Measurements from ENCODE around the gene PCDHB12. TPM values are rescaled to one million over a fixed set of nuclear protein-coding genes. Genes with fewer than 3 reads are reported as not detected.
"Not testable (repeated sequence)": the region's sequence is repeated elsewhere in the genome, so short reads cannot be mapped to it uniquely, and the experiment has no call there.

The PCDHB12 gene
- total and polyA plus RNA-seq, 2 of the 13 experiments (the other 11 are each of a cell fraction or from before 2014, with no cell fraction given), result 0.03 to 0.04 TPM

DNA sequence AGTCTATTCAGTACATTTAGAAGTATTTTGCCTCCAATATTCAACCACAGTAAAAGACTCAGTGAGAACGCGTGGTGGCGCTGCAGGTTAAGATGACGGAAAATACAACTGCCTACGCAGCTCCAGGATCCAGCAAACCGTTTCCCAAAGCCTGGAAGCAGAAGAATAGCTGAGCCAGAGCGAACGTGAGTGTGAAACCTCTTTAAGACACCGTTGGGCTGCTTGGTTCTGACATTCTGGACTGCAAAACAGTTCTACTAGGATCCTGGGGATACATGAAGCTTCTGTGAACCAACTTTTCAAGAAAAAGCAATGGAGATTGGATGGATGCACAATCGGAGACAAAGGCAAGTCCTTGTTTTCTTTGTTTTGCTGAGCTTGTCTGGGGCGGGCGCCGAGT, 26.3 kb upstream of the PCDHB12 start, which contains the start of gene PCDHB16 (continued):
- 0 out of 2 replicates have a peak, but pooled peaks have one; percentile 50 for TF ChIP-seq ZNF800 (CRISPR knock-in tag; IDR thresholded peaks at IDR 0.05)
- peak; percentile 45; the same call in 1 of the 2 replicates for TF ChIP-seq SMC3 (IDR thresholded peaks at IDR 0.05; ENCODE audit: low read length)
- 0 out of 2 replicates have a peak, but pooled peaks have one; percentile 7 for TF ChIP-seq CREB1 (IDR thresholded peaks at IDR 0.05)
- no peak; the same call in 1 of the 2 replicates for TF ChIP-seq CREB1 (CRISPR knock-in tag; IDR thresholded peaks at IDR 0.05)
- TF ChIP-seq, protein P1, sequence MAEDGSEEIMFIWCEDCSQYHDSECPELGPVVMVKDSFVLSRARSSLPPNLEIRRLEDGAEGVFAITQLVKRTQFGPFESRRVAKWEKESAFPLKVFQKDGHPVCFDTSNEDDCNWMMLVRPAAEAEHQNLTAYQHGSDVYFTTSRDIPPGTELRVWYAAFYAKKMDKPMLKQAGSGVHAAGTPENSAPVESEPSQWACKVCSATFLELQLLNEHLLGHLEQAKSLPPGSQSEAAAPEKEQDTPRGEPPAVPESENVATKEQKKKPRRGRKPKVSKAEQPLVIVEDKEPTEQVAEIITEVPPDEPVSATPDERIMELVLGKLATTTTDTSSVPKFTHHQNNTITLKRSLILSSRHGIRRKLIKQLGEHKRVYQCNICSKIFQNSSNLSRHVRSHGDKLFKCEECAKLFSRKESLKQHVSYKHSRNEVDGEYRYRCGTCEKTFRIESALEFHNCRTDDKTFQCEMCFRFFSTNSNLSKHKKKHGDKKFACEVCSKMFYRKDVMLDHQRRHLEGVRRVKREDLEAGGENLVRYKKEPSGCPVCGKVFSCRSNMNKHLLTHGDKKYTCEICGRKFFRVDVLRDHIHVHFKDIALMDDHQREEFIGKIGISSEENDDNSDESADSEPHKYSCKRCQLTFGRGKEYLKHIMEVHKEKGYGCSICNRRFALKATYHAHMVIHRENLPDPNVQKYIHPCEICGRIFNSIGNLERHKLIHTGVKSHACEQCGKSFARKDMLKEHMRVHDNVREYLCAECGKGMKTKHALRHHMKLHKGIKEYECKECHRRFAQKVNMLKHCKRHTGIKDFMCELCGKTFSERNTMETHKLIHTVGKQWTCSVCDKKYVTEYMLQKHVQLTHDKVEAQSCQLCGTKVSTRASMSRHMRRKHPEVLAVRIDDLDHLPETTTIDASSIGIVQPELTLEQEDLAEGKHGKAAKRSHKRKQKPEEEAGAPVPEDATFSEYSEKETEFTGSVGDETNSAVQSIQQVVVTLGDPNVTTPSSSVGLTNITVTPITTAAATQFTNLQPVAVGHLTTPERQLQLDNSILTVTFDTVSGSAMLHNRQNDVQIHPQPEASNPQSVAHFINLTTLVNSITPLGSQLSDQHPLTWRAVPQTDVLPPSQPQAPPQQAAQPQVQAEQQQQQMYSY (CRISPR knock-in tag; IDR thresholded peaks at IDR 0.05), result peak; percentile 59; the same call in 1 of the 2 replicates
- TF ChIP-seq MED1 (CRISPR knock-in tag; IDR thresholded peaks at IDR 0.05), result 0 out of 2 replicates have a peak, but pooled peaks have one; percentile 27
- 0 out of 2 replicates have a peak, but pooled peaks have one; percentile 43 for TF ChIP-seq SATB2 (CRISPR knock-in tag; IDR thresholded peaks at IDR 0.05)
- no peak for TF ChIP-seq ZNF674 (CRISPR knock-in tag; IDR thresholded peaks at IDR 0.05; ENCODE audit: low read depth)
- TF ChIP-seq ZC3H13 (CRISPR knock-in tag; IDR thresholded peaks at IDR 0.05), result no peak
- TF ChIP-seq, protein P2, sequence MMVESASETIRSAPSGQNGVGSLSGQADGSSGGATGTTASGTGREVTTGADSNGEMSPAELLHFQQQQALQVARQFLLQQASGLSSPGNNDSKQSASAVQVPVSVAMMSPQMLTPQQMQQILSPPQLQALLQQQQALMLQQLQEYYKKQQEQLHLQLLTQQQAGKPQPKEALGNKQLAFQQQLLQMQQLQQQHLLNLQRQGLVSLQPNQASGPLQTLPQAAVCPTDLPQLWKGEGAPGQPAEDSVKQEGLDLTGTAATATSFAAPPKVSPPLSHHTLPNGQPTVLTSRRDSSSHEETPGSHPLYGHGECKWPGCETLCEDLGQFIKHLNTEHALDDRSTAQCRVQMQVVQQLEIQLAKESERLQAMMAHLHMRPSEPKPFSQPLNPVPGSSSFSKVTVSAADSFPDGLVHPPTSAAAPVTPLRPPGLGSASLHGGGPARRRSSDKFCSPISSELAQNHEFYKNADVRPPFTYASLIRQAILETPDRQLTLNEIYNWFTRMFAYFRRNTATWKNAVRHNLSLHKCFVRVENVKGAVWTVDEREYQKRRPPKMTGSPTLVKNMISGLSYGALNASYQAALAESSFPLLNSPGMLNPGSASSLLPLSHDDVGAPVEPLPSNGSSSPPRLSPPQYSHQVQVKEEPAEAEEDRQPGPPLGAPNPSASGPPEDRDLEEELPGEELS (CRISPR knock-in tag; IDR thresholded peaks at IDR 0.05), result 0 out of 2 replicates have a peak, but pooled peaks have one; percentile 19
- peak; percentile 67 for TF ChIP-seq ZNF501 (CRISPR knock-in tag; IDR thresholded peaks at IDR 0.05)
- 0 out of 2 replicates have a peak, but pooled peaks have one; percentile 58 for TF ChIP-seq KLF12 (CRISPR knock-in tag; IDR thresholded peaks at IDR 0.05; ENCODE audit: borderline replicate concordance)

DNA sequence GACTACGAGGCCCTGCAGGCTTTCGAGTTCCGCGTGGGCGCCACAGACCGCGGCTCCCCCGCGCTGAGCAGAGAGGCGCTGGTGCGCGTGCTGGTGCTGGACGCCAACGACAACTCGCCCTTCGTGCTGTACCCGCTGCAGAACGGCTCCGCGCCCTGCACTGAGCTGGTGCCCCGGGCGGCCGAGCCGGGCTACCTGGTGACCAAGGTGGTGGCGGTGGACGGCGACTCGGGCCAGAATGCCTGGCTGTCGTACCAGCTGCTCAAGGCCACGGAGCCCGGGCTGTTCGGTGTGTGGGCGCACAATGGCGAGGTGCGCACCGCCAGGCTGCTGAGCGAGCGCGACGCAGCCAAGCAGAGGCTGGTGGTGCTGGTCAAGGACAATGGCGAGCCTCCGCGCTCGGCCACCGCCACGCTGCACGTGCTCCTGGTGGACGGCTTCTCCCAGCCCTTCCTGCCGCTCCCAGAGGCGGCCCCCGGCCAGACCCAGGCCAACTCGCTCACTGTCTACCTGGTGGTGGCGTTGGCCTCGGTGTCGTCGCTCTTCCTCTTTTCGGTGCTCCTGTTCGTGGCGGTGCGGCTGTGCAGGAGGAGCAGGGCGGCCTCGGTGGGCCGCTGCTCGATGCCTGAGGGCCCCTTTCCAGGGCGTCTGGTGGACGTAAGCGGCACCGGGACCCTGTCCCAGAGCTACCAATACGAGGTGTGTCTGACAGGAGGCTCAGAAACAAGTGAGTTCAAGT, 24.2 kb upstream of the PCDHB12 start:
- FAIRE-seq; H3K4me2 ChIP-seq (ENCODE audit: low read depth, low read length); CTCF ChIA-PET (ENCODE audit: low intra/inter-chr PET ratio, low total read pairs); POLR2A ChIA-PET; DNase-seq (ENCODE audit: low spot score); H2AFZ ChIP-seq (ENCODE audit: low read length); H3K27me3 ChIP-seq (ENCODE audit: control insufficient read depth in 1 of 2, insufficient read depth in 2 of 2, low read length in 2 of 2); H3K9ac ChIP-seq (ENCODE audit: insufficient read depth, low read depth, low read length); BruUV-seq (replicated peaks); H3K4me1 ChIP-seq (ENCODE audit: insufficient read depth, low read length); in situ Hi-C loops (cut with HindIII; ENCODE audit: extremely low pct_ligation_motif_present, low pct_unique_long_range_greater_than_20kb); H3K9me3 ChIP-seq (ENCODE audit: low read length); H3K27ac ChIP-seq (ENCODE audit: extremely low read length, insufficient read depth, low read length); ATAC-seq; H3K36me3 ChIP-seq (replicated peaks in 1 of 2; ENCODE audit: control insufficient read depth in 1 of 2, insufficient read depth in 2 of 2, low read length in 2 of 2); H3K79me2 ChIP-seq (ENCODE audit: insufficient read depth, low read length); H4K20me1 ChIP-seq (ENCODE audit: insufficient read depth, low read length); intact Hi-C loops (cut with micrococcal nuclease; ENCODE audit: unreplicated experiment); H3K4me3 ChIP-seq (replicated peaks in 1 of 3; ENCODE audit: insufficient read depth in 1 of 3, low read depth in 2 of 3, low read length in 3 of 3): not testable (repeated sequence)
- 74% methylated on average over 17 of the region's 69 CpGs for WGBS (ENCODE audit: low lambda C conversion rate)
